ENCODE results near the gene POTEH. TPM values are rescaled to one million over a fixed set of nuclear protein-coding genes. Genes with fewer than 3 reads are reported as not detected.
"Not testable (repeated sequence)": the region's sequence is repeated elsewhere in the genome, so short reads cannot be mapped to it uniquely, and the experiment has no call there.

The POTEH gene
- total and polyA plus RNA-seq, 2 of the 13 experiments (the other 11 are each of a cell fraction or from before 2014, with no cell fraction given): not detected

DNA sequence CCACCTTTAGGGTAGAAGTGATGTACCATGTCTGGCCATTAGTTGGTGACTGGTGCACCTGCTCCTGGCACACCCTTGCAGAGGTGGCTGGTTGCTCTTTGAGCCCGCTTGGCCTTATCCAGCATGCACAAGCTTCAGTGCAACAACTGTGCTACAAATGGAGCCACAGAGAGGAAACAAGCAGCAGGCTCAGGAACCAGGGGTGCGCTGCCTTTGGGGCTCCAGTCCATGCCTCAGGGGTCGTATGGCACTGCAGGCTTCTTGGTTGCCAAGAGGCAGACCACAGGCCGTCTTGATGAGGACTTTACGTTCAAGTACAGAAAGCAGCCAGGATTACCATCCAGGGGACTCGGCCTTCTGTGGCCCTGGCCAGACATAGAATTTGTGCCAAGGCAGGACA, 44.6 kb downstream of the POTEH start:
- H3K36me3 ChIP-seq (replicated peaks in 1 of 2; ENCODE audit: control insufficient read depth in 1 of 2, insufficient read depth in 2 of 2, low read length in 2 of 2); H4K20me1 ChIP-seq (ENCODE audit: insufficient read depth, low read length); H3K9ac ChIP-seq (ENCODE audit: insufficient read depth, low read depth, low read length); H3K9me3 ChIP-seq (ENCODE audit: low read length); FAIRE-seq; H3K27ac ChIP-seq (ENCODE audit: extremely low read length, insufficient read depth, low read length); H3K79me2 ChIP-seq (ENCODE audit: insufficient read depth, low read length); H3K27me3 ChIP-seq (ENCODE audit: control insufficient read depth in 1 of 2, insufficient read depth in 2 of 2, low read length in 2 of 2); POLR2A ChIA-PET; CTCF ChIA-PET (ENCODE audit: low intra/inter-chr PET ratio, low total read pairs); in situ Hi-C loops (cut with HindIII; ENCODE audit: extremely low pct_ligation_motif_present, low pct_unique_long_range_greater_than_20kb); ATAC-seq; H3K4me3 ChIP-seq (replicated peaks in 1 of 3; ENCODE audit: insufficient read depth in 1 of 3, low read depth in 2 of 3, low read length in 3 of 3); H3K4me1 ChIP-seq (ENCODE audit: insufficient read depth, low read length); intact Hi-C loops (cut with micrococcal nuclease; ENCODE audit: unreplicated experiment); H3K4me2 ChIP-seq (ENCODE audit: low read depth, low read length); H2AFZ ChIP-seq (ENCODE audit: low read length); BruUV-seq (replicated peaks); DNase-seq (ENCODE audit: low spot score): not testable (repeated sequence)
- WGBS (ENCODE audit: low lambda C conversion rate): 0% methylated on average over 2 of the region's 6 CpGs

DNA sequence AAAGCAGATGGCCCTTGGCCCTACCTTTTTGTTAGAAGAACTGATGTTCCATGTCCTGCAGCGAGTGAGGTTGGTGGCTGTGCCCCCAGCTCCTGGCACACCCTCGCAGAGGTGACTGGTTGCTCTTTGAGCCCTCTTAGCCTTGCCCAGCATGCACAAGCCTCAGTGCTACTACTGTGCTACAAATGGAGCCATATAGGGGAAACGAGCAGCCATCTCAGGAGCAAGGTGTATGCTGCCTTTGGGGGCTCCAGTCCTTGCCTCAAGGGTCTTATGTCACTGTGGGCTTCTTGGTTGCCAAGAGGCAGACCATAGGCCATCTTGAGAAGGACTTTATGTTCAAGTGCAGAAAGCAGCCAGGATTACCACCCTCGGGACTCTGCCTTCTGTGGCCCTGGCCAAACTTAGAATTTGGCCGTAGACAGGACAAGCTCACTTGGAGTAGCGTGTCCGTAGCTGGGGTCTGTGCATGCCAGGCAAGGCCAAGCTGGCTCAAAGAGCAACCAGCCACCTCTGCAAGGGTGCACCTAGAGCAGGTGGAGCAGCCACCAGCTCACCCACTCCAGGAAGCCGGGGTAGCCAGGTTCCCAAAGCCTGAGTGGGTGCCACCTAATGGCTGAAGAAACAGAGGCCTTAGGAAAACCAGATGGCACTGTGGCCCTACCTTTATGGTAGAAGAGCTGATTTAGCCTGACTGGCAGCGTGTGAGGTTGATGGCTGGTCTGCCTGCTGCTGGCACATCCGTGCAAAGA, 48.5 kb downstream of the POTEH start:
- no CpG with 5 or more reads among the region's 10 CpGs for WGBS (ENCODE audit: low lambda C conversion rate)
- H3K27me3 ChIP-seq (ENCODE audit: control insufficient read depth in 1 of 2, insufficient read depth in 2 of 2, low read length in 2 of 2); H3K79me2 ChIP-seq (ENCODE audit: insufficient read depth, low read length); H3K4me2 ChIP-seq (ENCODE audit: low read depth, low read length); H3K9ac ChIP-seq (ENCODE audit: insufficient read depth, low read depth, low read length); in situ Hi-C loops (cut with HindIII; ENCODE audit: extremely low pct_ligation_motif_present, low pct_unique_long_range_greater_than_20kb); intact Hi-C loops (cut with micrococcal nuclease; ENCODE audit: unreplicated experiment); POLR2A ChIA-PET; DNase-seq (ENCODE audit: low spot score); H3K4me3 ChIP-seq (replicated peaks in 1 of 3; ENCODE audit: insufficient read depth in 1 of 3, low read depth in 2 of 3, low read length in 3 of 3); H4K20me1 ChIP-seq (ENCODE audit: insufficient read depth, low read length); H3K4me1 ChIP-seq (ENCODE audit: insufficient read depth, low read length); H3K36me3 ChIP-seq (replicated peaks in 1 of 2; ENCODE audit: control insufficient read depth in 1 of 2, insufficient read depth in 2 of 2, low read length in 2 of 2); BruUV-seq (replicated peaks); CTCF ChIA-PET (ENCODE audit: low intra/inter-chr PET ratio, low total read pairs); H2AFZ ChIP-seq (ENCODE audit: low read length); H3K27ac ChIP-seq (ENCODE audit: extremely low read length, insufficient read depth, low read length); H3K9me3 ChIP-seq (ENCODE audit: low read length); ATAC-seq; FAIRE-seq: not testable (repeated sequence)

DNA sequence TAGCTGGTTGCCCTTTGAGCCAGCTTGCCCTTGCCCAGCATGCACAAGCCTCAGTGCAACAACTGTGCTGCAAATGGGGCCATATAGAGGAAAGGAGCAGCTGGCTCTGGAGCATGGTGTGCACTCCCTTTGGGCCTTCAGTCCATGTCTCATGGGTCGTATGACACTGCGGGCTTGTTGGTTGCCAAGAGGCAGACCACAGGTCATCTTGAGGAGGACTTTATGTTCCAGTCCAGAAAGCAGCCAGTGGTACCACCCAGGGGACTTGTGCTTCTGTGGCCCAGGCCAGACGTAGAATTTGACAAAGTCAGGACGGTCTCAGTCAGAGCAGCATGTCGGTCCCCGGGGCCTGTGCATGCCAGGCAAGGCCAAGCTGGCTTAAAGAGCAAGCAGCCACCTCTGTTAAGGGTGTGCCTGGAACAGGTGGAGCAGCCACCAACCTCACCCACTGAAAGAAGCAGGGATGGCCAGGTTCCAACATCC, 49.1 kb downstream of the POTEH start:
- H3K27ac ChIP-seq (ENCODE audit: extremely low read length, insufficient read depth, low read length); FAIRE-seq; DNase-seq (ENCODE audit: low spot score); H4K20me1 ChIP-seq (ENCODE audit: insufficient read depth, low read length); H3K79me2 ChIP-seq (ENCODE audit: insufficient read depth, low read length); in situ Hi-C loops (cut with HindIII; ENCODE audit: extremely low pct_ligation_motif_present, low pct_unique_long_range_greater_than_20kb); ATAC-seq; H3K4me3 ChIP-seq (replicated peaks in 1 of 3; ENCODE audit: insufficient read depth in 1 of 3, low read depth in 2 of 3, low read length in 3 of 3); H3K27me3 ChIP-seq (ENCODE audit: control insufficient read depth in 1 of 2, insufficient read depth in 2 of 2, low read length in 2 of 2); H3K4me1 ChIP-seq (ENCODE audit: insufficient read depth, low read length); intact Hi-C loops (cut with micrococcal nuclease; ENCODE audit: unreplicated experiment); BruUV-seq (replicated peaks); H3K4me2 ChIP-seq (ENCODE audit: low read depth, low read length); H3K36me3 ChIP-seq (replicated peaks in 1 of 2; ENCODE audit: control insufficient read depth in 1 of 2, insufficient read depth in 2 of 2, low read length in 2 of 2); H2AFZ ChIP-seq (ENCODE audit: low read length); H3K9ac ChIP-seq (ENCODE audit: insufficient read depth, low read depth, low read length); CTCF ChIA-PET (ENCODE audit: low intra/inter-chr PET ratio, low total read pairs); POLR2A ChIA-PET; H3K9me3 ChIP-seq (ENCODE audit: low read length): not testable (repeated sequence)
- WGBS (ENCODE audit: low lambda C conversion rate): 30% methylated on average over 2 of the region's 6 CpGs

Measured in HepG2 (cell line).